ENCODE data around the gene CADM2.
"Not testable (repeated sequence)": the region's sequence is repeated elsewhere in the genome, so short reads cannot be mapped to it uniquely, and the experiment has no call there.

Gene CADM2

GRCh38 chr3:85077018-85077417, 118.2 kb downstream of the CADM2 start:
- no peak for DNase-seq (ENCODE audit: low spot score)

- no peak for DNase-seq (ENCODE audit: low spot score)
Observed at GRCh38 chr3:85081191-85081906, 122.6 kb downstream of the CADM2 start.

GRCh38 chr3:85090495-85090894, 131.7 kb downstream of the CADM2 start:
- DNase-seq (ENCODE audit: low spot score), result no peak

- DNase-seq (ENCODE audit: low spot score), result no peak
Observed at GRCh38 chr3:85100316-85100715, 141.5 kb downstream of the CADM2 start.

DNA sequence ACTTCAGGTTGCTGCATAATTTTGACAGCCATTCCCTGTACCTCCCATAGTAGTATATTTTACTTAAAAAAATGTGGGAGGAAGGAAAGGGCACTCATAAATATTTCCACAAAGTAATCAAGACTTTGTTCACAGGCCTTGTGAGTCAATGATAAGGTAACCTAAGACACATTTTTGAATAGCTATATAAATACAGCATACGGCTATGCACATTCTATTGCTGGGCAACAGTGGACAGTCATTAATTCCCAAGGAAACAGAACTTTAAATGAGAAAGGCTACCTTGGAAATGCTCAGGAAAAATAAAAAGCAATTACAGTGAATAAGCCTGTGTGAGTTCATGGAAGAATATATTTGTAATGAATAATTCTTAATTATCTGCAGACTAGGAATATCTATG, 144.0 kb downstream of the CADM2 start:
- DNase-seq (ENCODE audit: low spot score), result no peak

DNA sequence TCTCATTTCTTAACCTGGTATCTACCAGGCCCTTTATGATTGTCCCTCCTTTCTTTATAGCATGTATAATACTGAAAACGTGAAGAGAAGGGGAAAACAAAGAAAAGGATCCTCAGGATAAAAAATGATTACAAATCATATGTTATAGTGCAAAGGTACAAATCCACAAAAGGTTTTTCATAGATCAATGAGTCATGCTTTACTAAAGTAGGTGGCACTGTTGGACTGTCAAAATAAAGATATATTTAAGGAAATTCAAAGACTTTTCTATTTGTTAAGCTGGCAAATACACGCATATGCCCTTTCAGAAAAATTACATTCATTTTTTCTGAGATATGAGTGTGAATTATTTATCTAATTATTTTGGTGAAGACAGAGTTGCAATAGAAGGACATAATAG, 151.6 kb downstream of the CADM2 start:
- no peak for DNase-seq (ENCODE audit: low spot score)

- no peak for DNase-seq (ENCODE audit: low spot score)
Observed at GRCh38 chr3:85120879-85121278, 162.1 kb downstream of the CADM2 start.

DNA sequence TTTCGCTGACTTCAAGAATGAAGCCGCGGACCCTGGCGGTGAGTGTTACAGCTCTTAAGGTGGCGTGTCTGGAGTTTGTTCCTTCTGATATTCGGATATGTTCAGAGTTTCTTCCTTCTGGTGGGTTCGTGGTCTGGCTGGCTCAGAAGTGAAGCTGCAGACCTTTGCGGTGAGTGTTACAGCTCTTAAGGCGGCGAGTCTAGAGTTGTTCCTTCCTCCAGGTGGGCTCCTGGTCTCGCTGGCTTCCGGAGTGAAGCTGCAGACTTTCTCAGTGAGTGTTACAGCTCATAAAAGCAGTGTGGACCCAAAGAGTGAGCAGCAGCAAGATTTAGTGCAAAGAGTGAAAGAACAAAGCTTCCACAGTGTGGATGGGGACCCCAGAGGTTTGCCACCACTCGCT, 174.1 kb downstream of the CADM2 start:
- not testable (repeated sequence) for DNase-seq (ENCODE audit: low spot score)

DNA sequence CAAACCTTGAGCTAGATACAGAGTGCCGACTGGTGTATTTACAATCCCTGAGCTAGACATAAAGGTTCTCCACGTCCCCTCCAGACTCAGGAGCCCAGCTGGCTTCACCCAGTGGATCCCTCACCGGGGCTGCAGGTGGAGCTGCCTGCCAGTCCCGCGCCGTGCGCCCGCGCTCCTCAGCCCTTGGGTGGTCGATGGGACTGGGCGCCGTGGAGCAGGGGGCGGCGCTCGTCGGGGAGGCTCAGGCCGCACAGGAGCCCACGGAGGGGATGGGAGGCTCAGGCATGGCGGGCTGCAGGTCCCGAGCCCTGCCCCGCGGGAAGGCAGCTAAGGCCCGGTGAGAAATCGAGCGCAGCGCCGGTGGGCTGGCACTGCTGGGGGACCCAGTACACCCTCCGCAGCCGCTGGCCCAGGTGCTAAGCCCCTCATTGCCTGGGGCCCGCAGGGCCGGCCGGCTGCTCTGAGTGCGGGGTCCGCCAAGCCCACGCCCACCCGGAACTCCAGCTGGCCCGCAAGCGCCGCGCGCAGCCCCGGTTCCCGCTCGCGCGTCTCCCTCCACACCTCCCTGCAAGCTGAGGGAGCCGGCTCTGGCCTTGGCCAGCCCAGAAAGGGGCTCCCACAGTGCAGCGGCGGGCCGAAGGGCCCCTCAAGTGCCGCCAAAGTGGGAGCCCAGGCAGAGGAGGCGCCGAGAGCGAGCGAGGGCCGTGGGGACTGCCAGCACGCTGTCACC, 175.1 kb downstream of the CADM2 start:
- DNase-seq (ENCODE audit: low spot score), result not testable (repeated sequence)

DNA sequence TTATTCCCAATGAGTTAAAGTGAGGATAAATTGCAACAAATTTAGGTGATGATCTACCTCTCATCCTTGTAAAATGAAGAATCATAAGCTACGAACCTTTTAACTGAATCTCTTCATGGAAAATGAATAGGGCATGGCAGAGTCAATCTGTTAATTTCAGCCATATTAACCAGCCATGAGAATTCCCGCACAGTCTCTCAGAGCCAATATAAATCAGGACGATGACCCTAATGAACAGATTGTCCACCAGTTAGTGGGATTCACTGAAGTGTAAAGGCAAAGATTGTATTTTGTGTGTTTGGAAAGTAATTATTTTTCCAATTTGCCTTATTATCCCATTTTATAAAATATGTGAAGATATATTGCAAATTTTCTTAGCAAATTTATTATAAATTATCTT, 183.8 kb downstream of the CADM2 start:
- DNase-seq (ENCODE audit: low spot score), result no peak

GRCh38 chr3:85148036-85148435, 189.2 kb downstream of the CADM2 start:
- DNase-seq (ENCODE audit: low spot score), result no peak

GRCh38 chr3:85151555-85151954, 192.8 kb downstream of the CADM2 start:
- DNase-seq (ENCODE audit: low spot score), result no peak

- not testable (repeated sequence) for DNase-seq (ENCODE audit: low spot score)
Observed at GRCh38 chr3:85153279-85153678, 194.5 kb downstream of the CADM2 start.

DNA sequence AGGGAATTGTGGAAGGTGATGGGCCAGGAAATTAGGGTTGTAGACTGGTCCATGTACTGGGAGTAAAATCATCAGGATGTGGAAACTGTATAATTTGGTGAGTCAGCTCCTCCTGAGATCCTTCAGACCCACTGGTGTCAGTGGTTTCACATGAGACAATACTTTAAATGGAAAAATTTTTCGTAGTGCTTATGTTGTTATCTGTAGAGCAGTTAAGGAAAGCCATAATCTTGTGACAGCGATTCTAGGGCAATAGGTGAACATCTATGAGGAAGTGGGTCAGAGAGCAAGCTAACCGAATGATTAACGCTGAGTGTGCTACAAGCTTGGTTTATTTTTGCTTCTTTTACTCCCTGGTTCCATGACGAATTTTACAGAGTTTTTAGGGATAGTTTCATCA, 200.6 kb downstream of the CADM2 start:
- no peak for DNase-seq (ENCODE audit: low spot score)

DNA sequence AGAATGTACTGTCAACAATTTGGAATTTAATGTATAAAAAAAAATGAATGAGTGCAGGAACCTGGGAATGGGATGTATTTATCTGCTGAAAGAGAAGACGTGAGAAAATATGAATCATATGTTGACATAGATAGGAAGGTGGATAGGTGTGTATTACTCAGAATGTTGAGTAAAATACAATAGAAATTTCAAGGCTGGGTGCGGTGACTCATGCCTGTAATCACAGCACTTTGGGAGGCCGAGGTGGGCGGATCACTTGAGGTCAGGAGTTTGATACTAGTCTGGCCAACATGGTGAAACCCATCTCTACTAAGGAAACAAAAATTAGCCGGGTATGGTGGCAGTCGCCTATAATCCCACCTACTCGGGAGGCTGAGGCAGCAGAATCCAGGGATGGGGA, 202.8 kb downstream of the CADM2 start:
- DNase-seq (ENCODE audit: low spot score), result no peak

GRCh38 chr3:85162905-85163304, 204.1 kb downstream of the CADM2 start:
- DNase-seq (ENCODE audit: low spot score), result no peak

DNA sequence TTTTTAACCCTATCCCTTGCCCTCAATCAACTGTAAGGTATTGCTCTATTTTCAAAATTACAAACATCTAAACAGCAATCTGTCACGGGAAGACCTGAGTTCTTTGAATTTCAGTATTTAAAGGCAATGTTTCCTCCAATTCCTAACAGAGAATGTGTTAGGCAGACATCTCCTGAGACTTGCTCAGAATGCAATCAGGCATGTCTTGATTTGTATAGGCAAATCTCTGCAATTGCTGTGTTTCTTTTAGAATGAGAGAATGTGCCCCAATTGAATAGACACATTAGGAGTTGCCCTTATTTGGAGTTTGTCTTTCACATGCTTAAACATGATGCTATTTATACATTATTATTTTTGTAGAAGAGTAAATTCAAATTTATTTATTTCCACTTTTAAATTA, 205.6 kb downstream of the CADM2 start:
- no peak for DNase-seq (ENCODE audit: low spot score)

DNA sequence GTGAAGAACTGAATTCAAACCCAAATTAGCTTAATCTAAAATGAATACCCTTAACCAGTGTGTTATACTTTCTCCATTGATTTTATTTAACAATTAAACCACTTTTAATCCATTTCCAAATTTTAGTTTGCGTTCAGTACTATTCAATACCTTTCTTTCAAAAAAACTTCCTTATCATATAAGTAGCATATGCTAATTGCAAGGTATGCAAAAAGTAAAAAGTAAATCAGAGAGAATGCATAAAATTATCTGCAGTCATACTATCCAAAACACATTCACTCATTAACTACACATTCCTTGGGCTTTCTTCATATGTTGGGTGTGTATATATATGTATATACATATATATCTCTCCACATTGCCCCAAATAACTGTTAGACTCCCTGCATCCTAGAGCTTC, 208.8 kb downstream of the CADM2 start:
- no peak for DNase-seq (ENCODE audit: low spot score)

DNA sequence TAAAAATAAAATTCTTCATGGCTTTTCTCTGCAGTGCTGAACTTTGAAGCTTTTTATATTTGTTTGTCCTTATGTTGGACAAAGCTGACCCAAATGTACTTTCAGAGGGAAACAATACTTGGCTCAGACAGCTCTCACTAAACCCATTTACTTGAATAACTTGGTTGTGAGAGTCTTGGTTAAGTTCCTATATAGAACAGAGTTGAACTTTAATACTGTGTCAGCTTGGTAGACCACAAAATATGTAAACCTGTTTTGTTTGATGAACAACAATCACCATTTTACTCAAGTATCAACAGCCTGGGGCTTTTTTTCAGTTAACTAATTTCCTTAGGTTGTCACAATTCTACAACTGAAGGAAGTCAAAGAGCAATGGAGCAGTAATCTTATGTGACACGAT, 211.9 kb downstream of the CADM2 start:
- DNase-seq (ENCODE audit: low spot score), result no peak

DNA sequence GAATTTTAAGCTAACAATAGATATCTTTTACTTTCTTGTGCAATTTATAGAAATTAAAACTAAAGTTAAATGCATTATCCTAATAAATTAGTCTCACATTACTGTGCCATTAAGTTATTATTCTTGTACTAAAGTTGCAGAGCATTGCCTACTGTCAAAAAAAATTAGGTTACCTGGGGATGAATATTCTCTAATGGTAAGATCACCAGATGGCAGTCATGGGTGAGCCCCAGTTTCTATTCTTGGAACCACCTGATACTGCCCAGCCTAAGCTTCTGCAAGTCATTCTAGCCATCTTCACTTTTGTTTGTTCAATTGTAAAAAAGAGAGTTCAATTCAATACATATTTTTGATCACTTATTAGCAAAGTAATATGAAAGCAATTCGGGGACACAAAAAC, 213.2 kb downstream of the CADM2 start:
- DNase-seq (ENCODE audit: low spot score), result no peak

DNA sequence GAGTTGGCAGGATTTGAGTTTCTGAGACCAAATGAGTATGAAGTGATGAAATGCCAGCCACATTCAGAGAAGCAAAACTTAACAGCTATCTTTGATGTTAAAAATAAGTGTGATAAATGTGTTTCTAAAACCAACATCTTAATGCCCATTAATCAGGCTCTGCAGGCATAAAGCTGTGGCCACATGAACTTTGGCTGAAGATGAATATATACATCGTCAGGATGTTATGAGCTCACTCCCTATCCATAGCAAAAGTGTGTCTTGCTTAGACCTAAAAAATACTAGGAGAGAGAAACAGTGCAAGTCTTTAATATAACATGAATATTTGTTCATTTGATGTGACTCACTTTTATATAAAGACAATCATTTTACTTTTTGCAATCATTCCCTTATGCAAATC, 218.0 kb downstream of the CADM2 start:
- DNase-seq (ENCODE audit: low spot score), result no peak

DNA sequence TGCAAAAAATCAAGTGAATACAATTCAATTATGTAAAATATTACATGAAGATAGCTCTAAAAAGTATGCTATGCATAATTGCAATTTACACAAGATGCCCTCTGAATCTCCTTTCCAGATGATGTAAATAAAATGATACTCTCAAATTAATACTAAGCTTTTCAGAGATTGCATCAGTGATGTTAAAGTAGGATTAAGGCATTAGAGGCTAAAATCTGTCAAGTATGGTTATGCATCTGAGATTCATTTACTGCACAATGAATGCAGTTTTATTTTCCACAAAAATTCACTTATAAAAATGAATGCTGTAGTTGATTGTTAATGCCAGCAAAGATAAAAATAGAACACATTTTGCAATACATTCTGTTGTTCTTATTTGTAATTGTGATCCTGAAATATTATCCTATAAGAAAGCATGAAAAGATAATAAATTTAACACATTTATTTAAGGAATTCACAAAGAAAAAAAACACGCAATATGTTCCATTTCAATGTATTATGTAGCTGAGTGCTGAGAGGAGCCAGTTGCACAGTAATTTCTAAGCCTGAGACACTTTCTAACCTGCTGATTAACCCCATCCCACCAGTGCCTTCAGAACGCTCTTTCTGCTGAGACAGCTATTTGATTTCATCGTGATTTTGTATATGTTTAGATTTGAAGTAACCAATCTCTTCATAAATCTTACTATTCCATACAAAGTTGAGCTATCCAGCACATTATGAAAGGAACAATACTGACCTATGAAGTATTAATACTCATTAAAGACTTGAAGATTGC, 224.4 kb downstream of the CADM2 start:
- DNase-seq (ENCODE audit: low spot score), result no peak

GRCh38 chr3:85185495-85185894, 226.7 kb downstream of the CADM2 start:
- no peak for DNase-seq (ENCODE audit: low spot score)

Measured in hematopoietic multipotent progenitor cell treated with erythropoietin and hydrocortisone succinate and interleukin-3 and kit ligand, for 15 days (in vitro differentiated cells).